GM18502 (cell line): ENCODE data around the gene NR2C2AP.
"Not testable (repeated sequence)": the region's sequence is repeated elsewhere in the genome, so short reads cannot be mapped to it uniquely, and the experiment has no call there.

ENCODE experiments used
- ATAC-seq: cut with Tn5 transposase; IDR thresholded peaks from one replicate; pipeline ENCODE4 v1.9.1; 2021; ENCODE audit warnings: mild to moderate bottlenecking; ENCODE audit not compliant: unreplicated experiment, poor library complexity

NR2C2AP gene, protein sequence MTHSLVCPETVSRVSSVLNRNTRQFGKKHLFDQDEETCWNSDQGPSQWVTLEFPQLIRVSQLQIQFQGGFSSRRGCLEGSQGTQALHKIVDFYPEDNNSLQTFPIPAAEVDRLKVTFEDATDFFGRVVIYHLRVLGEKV

DNA sequence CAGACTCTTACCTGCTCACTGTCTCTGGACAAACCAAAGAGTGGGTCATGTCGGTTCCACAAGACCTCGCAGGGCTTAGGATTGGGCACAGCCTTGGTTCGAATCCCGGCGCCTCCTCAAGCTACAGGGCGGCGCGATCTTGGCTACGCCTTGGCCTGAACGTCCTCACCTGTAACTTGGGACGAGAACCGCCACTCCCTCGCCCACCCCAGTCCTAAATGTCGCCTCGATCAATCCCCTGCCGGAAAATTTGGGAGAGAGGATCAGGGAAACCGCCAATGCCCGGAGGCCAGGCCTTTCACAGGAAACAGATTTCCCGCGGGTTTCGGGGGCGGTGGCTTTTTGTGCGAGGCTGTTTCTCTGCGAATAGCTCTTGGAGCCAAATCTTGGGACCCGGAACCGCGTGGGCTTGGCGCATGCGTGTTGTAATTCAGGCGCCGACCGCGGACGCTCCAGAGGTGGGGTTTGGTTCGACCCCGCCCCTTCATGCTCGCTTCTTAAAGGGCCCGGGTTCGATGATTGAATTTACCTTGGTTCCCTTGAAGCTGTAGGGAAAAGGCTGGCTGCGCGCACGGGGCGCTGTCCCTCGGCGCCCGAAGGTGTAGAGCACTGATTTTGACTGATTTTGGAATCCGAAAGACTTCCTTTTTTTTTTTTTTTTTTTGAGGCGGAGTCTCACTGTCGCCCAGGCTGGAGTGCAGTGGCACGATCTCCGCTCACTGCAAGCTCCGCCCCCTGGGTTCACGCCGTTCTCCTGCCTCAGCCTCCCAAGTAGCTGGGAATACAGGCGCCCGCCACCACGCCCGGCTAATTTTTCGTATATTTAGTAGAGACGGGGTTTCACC is at the start of gene NR2C2AP:
Gene NR2C2AP, minus strand, starts transcription at position 403 of the 845 bp plus-strand sequence. Its CDS starts 354 bp downstream, at position 49.
- peak; percentile 71 for ATAC-seq

DNA sequence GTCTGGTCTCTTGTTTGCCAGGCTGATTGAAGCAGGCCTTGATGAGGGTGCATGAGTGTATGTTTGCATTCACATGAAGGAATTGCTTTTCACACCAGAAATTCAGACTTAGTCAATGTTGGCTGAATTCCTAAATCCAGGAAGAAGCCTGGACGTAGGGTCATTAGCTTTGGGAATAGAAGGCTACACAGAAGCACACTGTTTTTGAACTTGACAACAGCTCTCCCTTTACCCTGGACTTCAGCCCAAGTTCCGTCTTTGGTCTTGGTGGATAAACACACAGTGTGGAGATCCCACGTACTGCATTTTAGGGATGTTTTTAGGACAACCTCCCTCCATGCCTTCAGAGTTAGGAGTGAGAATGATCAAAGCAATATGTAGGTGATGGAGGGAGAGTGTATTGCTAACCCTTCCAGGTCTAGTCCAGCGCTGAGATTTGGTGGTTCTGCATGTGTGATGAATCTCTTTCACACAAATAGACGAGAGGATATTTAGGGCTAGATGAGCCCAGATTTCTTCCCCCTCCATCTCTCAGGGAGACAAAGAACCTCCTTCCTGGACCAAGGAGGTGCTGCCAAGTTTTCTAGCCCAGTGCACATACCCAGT is 47.1 kb upstream of the NR2C2AP start:
- ATAC-seq, result no peak

DNA sequence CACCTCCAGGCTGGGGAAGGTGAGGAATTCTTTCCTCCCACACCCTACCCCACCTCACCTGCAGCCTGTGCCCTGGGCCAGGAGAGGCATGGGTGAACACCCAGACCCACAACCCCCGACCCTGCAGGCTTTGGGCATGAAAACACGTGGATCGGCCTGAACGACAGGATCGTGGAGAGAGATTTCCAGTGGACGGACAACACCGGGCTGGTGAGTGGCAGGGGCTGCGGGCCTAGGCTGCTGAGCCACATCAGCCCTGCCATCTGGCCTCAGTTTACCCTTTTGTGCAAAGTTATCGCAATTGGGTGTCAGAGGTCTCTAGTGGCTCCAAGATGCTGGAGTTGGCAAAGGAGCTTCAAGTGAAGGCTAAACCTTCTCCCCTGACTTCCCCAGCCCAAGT is 37.3 kb upstream of the NR2C2AP start:
- ATAC-seq, result no peak

DNA sequence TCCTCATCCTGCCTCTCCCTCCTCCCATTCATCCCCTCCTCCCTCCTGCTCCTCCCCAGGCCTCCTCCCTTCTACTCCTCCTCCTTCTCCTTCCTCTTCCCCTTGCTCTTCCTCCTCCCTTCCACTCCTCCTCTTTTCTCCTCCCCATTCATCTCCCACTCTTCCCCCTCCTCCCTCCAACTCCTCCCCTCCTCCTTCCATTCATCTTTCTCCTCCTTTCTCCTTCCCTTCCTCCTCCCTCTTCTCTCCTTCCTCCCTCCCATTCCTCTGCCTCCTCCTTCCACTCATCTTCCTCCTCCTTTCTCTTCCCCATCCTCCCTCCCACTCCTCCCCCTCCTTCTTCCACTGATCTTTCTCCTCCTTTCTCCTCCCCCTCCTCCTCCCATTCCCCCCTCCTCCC is 36.5 kb upstream of the NR2C2AP start:
- ATAC-seq, result no peak

DNA sequence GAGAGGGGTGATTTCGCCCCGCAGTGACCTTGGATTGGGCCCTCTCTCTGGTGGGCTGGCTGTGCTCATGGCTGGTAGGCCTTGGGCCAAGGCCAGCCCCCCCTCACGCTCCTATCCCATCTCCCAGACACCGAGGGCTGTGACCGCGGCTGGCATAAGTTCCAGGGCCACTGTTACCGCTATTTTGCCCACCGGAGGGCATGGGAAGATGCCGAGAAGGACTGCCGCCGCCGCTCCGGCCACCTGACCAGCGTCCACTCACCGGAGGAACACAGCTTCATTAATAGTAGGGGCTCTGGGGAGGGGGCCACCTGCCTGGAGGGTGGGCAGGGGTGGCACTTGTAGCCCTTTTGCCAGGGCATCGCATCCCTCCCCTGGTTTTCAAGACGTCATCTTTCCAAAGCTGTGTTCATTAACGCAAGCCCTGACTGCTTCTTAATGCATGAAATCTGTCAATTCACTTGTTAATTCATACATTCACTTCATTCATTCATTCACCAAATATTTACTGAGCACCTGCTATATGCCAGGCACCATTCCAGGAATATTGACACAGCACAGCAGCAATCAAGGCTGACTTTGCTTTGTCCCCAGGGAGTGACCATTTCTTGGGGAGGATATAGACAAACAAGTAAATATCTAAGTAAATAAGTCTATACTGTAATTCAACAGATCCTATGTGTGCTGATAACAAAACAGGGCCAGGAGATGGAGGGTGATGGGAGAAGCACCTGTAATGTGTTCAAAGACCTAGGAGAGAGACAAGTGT is 35.1 kb upstream of the NR2C2AP start:
- no peak for ATAC-seq

DNA sequence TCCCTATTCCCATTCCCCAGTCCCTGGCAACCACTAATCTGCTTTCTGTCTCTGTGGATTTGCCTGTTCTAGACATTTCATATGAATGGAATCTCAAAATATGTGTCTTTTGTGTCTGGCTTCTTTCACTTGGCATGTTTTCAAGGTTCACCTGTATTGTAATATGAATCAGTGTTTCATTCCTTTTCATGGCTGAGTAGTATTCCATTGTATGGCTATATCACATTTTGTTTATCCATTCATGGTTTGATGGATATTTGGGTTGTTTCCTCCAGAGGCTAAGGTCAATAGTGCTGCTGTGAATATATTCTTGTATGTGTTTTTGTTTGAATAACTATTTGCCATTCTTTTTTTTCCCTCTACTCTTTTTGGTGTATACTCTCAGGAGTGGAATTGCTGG is 33.0 kb upstream of the NR2C2AP start:
- ATAC-seq, result no peak

DNA sequence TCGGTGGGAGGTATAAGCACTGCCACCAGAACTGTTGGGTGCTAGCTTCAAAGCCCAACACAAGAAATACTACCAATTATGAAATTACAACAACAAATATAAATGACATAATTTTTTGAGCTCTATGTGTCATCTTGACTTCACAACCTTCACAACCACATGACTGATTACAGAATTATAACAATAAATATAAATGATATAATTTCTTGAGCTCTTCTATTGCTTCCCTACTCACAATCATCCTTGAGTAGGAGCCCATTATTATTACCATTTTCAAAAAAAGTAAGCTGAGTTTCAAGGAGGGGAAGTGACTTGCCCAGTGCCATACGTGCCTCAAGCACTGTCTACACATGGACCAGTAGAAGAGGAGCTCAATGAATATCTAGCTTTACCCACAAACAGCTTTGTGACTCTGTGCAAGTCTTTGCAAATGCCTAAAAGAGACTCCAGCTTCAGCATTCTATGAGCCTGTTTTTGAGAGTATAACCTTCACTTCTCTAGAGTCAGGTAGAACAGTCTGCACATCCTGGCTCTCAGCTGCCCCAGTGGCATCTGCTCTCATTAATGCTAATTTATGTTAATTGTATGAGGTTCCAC is 31.1 kb upstream of the NR2C2AP start:
- no peak for ATAC-seq

DNA sequence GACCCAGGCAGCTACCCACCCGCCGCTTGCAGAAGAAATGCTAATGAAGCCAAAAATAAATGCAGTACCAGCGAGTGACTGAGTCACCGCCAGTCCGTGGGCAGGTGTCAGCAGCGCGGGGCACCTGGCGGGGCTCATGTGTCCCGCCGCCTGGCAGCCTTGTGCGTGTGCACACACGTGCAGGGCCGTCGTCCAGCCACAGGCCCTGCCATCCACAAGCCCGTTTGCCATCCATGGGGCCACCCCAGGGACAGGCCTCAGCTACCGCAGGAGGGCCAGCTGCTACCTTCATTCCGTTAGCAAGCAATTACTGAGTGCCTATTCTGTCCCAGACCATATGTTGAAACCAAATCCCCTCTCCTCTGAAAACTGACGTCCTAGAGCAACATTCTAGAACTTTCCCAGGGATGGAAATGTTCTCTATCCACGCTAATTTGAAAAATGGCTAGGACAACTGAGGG is 29.1 kb upstream of the NR2C2AP start:
- ATAC-seq, result no peak

DNA sequence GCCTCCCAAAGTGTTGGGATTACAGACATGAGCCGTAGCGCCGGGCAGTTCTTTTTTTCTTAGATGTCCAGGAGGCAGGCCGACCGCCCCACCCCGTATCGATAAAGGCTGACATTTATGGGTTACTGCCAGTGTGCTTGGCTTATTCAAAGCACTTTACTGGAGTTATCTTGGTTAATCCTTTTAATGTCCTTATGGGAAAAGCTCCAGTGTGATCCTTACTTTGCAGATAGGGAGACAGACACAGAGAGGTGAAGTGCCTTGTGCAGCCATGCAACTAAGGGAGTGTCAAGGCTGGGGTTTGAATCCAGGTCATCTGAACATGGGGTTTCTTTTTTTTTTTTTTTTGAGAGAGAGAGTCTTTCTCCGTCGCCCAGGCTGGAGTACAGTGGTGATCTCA is 27.8 kb upstream of the NR2C2AP start:
- ATAC-seq, result no peak

DNA sequence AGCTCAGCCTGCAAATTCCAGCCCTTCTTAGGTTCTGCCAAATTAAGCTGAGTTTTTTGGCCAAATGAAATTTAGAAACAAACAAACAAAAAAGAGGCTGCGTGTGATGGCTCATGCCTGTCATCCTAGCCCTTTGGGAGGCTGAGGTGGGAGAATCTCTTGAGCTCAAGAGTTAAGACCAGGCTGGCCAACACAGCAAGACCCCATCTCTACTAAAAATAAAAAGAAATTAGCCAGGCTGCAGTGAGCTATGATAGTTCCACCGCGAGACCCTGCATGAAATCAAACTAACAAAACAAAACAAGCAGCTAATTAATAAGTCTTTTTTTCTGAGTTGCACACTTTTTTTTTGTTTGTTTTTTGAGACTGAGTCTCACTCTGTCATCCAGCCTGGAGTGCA is 26.5 kb upstream of the NR2C2AP start:
- ATAC-seq, result no peak

DNA sequence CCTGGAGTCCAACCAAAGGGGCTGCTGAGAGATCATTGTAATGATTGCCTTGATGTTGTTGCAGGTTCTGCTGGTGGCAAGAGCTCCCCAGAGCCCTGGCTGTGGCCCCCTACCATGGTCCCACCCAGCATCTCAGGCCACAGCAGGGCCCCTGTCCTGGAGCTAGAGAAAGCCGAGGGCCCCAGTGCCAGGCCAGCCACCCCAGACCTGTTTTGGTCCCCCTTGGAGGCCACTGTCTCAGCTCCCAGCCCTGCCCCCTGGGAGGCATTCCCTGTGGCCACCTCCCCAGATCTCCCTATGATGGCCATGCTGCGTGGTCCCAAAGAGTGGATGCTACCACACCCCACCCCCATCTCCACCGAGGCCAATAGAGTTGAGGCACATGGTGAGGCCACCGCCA is 24.0 kb upstream of the NR2C2AP start:
- no peak for ATAC-seq

DNA sequence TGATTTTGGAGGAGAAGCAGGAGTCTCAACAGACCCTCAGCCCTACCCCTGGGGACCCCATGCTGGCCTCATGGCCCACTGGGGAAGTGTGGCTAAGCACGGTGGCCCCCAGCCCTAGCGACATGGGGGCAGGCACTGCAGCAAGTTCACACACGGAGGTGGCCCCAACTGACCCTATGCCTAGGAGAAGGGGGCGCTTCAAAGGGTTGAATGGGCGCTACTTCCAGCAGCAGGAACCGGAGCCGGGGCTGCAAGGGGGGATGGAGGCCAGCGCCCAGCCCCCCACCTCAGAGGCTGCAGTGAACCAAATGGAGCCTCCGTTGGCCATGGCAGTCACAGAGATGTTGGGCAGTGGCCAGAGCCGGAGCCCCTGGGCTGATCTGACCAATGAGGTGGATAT is 23.4 kb upstream of the NR2C2AP start:
- no peak for ATAC-seq

DNA sequence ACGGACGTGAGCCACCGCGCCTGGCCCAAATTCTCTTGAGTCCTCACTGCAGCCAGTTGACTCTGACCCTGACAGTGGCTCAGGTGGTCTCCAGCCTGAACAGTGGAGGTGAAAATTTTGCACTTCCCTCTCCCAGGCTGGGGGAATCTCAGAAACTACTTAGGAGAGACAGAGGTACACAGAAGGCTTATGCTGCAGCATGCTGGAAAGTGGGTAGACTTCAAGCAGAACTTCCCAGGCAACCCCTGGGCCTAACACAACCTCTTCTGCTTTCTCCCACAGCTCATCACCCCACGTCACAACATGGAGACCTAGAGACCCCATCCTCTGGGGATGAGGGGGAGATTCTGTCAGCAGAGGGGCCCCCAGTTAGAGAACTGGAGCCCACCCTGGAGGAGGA is 23.0 kb upstream of the NR2C2AP start:
- no peak for ATAC-seq

DNA sequence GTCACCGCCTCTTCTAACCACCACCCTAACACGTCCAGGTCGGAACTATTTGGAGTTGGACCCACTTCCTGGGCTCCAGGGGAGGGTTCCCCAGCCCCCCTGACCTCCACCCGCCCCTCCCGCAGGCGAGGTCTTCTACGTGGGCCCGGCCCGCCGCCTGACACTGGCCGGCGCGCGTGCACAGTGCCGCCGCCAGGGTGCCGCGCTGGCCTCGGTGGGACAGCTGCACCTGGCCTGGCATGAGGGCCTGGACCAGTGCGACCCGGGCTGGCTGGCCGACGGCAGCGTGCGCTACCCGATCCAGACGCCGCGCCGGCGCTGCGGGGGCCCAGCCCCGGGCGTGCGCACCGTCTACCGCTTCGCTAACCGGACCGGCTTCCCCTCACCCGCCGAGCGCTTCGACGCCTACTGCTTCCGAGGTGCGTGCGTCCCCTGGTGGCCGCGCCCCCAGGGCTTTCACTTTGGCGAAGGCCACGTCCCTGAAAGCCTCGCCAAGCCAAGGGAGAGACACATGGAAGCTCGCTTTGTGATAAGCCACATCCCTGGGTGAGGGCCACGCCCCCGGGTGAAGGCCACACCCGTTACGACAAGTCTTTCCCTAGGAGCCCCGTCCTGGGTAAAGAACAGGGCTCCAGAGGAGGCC is 21.8 kb upstream of the NR2C2AP start:
- no peak for ATAC-seq

DNA sequence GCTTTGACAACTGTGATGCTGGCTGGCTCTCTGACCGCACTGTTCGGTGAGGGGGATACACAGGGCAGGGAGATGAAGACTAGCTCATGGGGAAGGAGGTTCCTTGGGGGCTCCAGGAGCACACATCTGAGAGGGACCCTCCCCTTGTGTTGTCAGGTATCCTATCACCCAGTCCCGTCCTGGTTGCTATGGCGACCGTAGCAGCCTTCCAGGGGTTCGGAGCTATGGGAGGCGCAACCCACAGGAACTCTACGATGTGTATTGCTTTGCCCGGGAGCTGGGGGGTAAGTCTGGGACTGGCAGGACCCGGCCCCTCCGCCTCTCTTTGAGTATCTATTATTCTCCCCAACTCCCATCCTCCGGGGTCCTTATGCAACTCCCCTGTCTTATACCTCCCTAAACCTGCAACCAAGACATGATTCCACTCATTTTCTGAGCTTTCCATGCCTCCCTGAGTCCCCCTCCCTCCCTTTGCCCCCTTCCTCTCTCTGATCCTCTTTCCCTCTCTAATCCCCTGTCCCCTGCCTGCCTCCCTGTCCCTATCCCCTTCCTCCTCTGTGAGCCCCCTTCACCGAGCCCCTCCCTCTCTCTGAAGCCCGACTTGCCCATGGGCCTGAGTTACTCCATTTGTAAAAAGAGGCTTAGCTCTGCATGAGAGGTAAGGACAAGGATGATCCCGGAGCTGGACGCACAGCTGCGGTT is 21.1 kb upstream of the NR2C2AP start:
- no peak for ATAC-seq

DNA sequence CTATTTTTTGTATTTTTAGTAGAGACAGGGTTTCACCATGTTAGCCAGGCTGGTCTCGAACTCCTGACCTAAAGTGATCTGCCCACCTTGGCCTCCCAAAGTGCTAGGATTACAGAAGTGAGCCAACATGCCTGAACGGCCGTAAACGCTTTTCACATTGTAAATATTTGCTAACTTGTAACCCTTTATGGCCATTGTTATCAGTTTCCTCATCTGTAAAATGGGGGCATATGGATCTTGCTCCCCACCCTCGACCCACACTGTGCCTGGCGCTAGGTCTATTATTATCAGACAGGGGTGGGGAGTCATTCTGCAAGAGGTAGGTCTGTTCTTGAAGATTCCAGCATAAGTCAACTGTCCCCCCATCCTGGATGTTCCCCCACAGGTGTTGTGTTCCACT is 20.4 kb upstream of the NR2C2AP start:
- ATAC-seq, result no peak

DNA sequence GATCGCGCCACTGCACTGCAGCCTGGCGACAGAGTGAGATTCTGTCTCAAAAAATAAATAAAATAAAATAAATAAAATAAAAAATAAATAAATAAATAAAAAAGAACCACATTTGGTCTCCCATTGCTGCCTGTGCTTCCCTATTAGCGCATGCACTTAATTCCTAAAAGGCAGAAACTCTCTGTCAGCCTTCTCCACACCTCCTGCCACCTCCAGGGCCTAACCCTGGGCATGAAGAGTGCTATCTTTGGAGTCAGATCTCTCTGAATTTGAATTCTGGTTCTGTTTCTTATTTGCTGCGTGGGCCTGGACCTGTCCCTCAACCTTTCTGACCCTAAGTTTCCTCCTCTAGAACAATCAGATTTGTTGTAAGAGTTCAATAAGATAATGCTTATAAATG is 19.8 kb upstream of the NR2C2AP start:
- ATAC-seq, result no peak

DNA sequence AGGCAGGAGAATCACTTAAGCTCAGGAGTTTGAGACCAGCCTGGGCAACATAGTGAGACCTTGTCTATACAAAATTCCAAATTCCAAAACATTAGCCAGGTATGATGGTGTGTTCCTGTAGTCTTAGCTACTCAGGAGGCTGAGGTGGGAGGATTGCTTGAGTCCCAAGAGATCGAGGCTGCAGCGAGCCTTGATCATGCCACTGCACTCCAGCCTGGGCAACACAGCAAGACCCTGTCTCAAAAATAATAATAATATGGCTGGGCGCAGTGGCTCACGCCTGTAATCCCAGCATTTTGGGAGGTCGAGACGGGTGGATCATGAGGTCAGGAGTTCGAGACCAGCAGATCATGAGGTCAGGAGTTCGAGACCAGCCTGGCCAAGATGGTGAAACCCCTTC is 17.8 kb upstream of the NR2C2AP start:
- not testable (repeated sequence) for ATAC-seq

DNA sequence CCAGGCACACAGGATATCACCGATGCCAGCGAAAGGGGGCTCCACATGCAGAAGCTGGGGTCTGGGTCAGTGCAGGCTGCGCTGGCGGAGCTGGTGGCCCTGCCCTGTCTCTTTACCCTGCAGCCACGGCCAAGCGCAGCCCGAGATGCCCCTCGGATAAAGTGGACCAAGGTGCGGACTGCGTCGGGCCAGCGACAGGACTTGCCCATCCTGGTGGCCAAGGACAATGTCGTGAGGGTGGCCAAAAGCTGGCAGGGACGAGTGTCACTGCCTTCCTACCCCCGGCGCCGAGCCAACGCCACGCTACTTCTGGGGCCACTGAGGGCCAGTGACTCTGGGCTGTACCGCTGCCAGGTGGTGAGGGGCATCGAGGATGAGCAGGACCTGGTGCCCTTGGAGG is 15.7 kb upstream of the NR2C2AP start:
- ATAC-seq, result no peak
